NCI-H82 treated with DMSO at 0.1 percent for 48 hours (cell line): ENCODE measurements around the gene EIF4B.

ENCODE experiments used
- DNase-seq: peaks from one replicate; lab custom pipeline; 2025; ENCODE audit not compliant: unreplicated experiment; lab: John Stamatoyannopoulos, UW

Gene EIF4B

GRCh38 chr12:53045696-53046045 is 39.4 kb downstream of the EIF4B start:
- DNase-seq: no peak

- DNase-seq: no peak
These were observed 40.5 kb downstream of the EIF4B start for GRCh38 chr12:53046655-53047220.

- peak; percentile 18 for DNase-seq
These were observed 41.2 kb downstream of the EIF4B start for GRCh38 chr12:53047221-53048032.

GRCh38 chr12:53048033-53048779 is 42.0 kb downstream of the EIF4B start:
- no peak for DNase-seq

GRCh38 chr12:53048780-53049401 is 42.6 kb downstream of the EIF4B start:
- no peak for DNase-seq

- DNase-seq: no peak
These were observed 43.5 kb downstream of the EIF4B start, which contains the start of gene TNS2 for GRCh38 chr12:53049571-53050318. Gene TNS2, plus strand, starts transcription at chr12:53050065. Its CDS starts 121 bp downstream, at chr12:53050186.

GRCh38 chr12:53050426-53051057 is 44.3 kb downstream of the EIF4B start:
- no peak for DNase-seq

GRCh38 chr12:53051058-53051880 is 45.0 kb downstream of the EIF4B start:
- no peak for DNase-seq

- DNase-seq: no peak
These were observed 45.7 kb downstream of the EIF4B start for GRCh38 chr12:53051881-53052412.

- no peak for DNase-seq
These were observed 46.4 kb downstream of the EIF4B start for GRCh38 chr12:53052419-53053217.

GRCh38 chr12:53053218-53054111 is 47.2 kb downstream of the EIF4B start:
- DNase-seq: no peak

GRCh38 chr12:53054112-53054878 is 48.0 kb downstream of the EIF4B start:
- DNase-seq: peak; percentile 93

- DNase-seq: no peak
These were observed 49.4 kb downstream of the EIF4B start for GRCh38 chr12:53055471-53056266.

GRCh38 chr12:53056296-53056695 is 50.0 kb downstream of the EIF4B start:
- no peak for DNase-seq

- no peak for DNase-seq
These were observed 50.6 kb downstream of the EIF4B start for GRCh38 chr12:53056901-53057300.
